WTC11 (cell line): ENCODE results near the gene POU2F1. TPM values are rescaled to one million over a fixed set of nuclear protein-coding genes. Genes with fewer than 3 reads are reported as not detected.

ENCODE experiments used
- ATAC-seq: fragments of 200-7000 bp; cut with Tn5 transposase; 2 replicates; pipeline ENCODE4 v1.10.0; 2021; ENCODE audit warnings: mild to moderate bottlenecking, moderate library complexity
- CTCF ChIA-PET: fragments of 300-600 bp; sonication (Branson Sonifier 250); formaldehyde crosslinking; loops from one replicate; lab custom pipeline; 2021; ENCODE audit warnings: antibody characterized with exemption; lab: Charles Lee
- POLR2A ChIA-PET: fragments of 350-600 bp; sonication (Branson Sonifier 250); formaldehyde crosslinking; loops from one replicate; lab custom pipeline; 2021; ENCODE audit warnings: antibody characterized with exemption; lab: Charles Lee
- DNase-seq: peaks from one replicate; pipeline ENCODE4 v3.0.0; 2021; ENCODE audit warnings: low spot score
- H3K27ac Mint-ChIP-seq: 2 replicates; pipeline ENCODE4 v1.8.0; 2021; ENCODE audit warnings: mixed read lengths
- H3K27me3 Mint-ChIP-seq: 2 replicates; pipeline ENCODE4 v1.8.0; 2021; ENCODE audit warnings: low read depth, mild to moderate bottlenecking, moderate library complexity, mixed read lengths
- H3K36me3 Mint-ChIP-seq: 2 replicates; pipeline ENCODE4 v1.8.0; 2021; ENCODE audit warnings: mixed read lengths
- H3K4me1 Mint-ChIP-seq: 2 replicates; pipeline ENCODE4 v1.8.0; 2022; ENCODE audit warnings: mixed read lengths
- H3K4me3 Mint-ChIP-seq: 2 replicates; pipeline ENCODE4 v1.8.0; 2021; ENCODE audit warnings: mild to moderate bottlenecking, moderate library complexity, mixed read lengths
- H3K9me3 Mint-ChIP-seq: 2 replicates; pipeline ENCODE4 v1.8.0; 2021; ENCODE audit warnings: mixed read lengths
- AR ChIP-seq: fragments of 250-450 bp; sonication (Bioruptor Pico); IDR thresholded peaks from 2 replicates; pipeline ENCODE4 v1.9.0; 2021; ENCODE audit warnings: mild to moderate bottlenecking
- ATF2 ChIP-seq: sonication (generic); formaldehyde crosslinking; IDR thresholded peaks from 2 replicates; pipeline ENCODE4 v1.8.1; 2022; ENCODE audit warnings: low read depth, missing genetic modification reagents, borderline replicate concordance
- ATF3 ChIP-seq: sonication (generic); formaldehyde crosslinking; conservative IDR thresholded peaks from 2 replicates; pipeline ENCODE4 v1.8.1; 2022; ENCODE audit warnings: mild to moderate bottlenecking, missing genetic modification reagents
- CDX4 ChIP-seq: fragments of 250-450 bp; sonication (Bioruptor Pico); IDR thresholded peaks from 2 replicates; pipeline ENCODE4 v1.9.0; 2021; ENCODE audit warnings: moderate library complexity, mild to moderate bottlenecking, inconsistent platforms, borderline replicate concordance
- CTCF ChIP-seq: fragments of 200-600 bp; IDR thresholded peaks from 2 replicates; pipeline ENCODE4 v1.8.0; 2022; ENCODE audit warnings: antibody characterized with exemption
- E2F4 ChIP-seq: sonication (generic); formaldehyde crosslinking; IDR thresholded peaks from 2 replicates; pipeline ENCODE4 v1.8.1; 2022; ENCODE audit warnings: low read depth, mild to moderate bottlenecking, moderate library complexity, missing genetic modification reagents, borderline replicate concordance
- E2F5 ChIP-seq: sonication (generic); formaldehyde crosslinking; IDR thresholded peaks from 2 replicates; pipeline ENCODE4 v1.8.1; 2022; ENCODE audit warnings: mild to moderate bottlenecking, moderate library complexity, missing genetic modification reagents
- ESRRA ChIP-seq: sonication (generic); formaldehyde crosslinking; IDR thresholded peaks from 2 replicates; pipeline ENCODE4 v1.8.1; 2022; ENCODE audit warnings: mild to moderate bottlenecking, missing genetic modification reagents, borderline replicate concordance
- IRF1 ChIP-seq: sonication (generic); formaldehyde crosslinking; IDR thresholded peaks from 2 replicates; pipeline ENCODE4 v1.8.0; 2023; ENCODE audit warnings: missing genetic modification reagents
- IRF2 ChIP-seq: sonication (generic); formaldehyde crosslinking; IDR thresholded peaks from 2 replicates; pipeline ENCODE4 v1.8.0; 2022; ENCODE audit warnings: low read depth, missing genetic modification reagents, borderline replicate concordance
- MXD4 ChIP-seq: fragments of 250-450 bp; sonication (Bioruptor Pico); IDR thresholded peaks from 2 replicates; pipeline ENCODE4 v1.8.0; 2021; ENCODE audit warnings: mild to moderate bottlenecking, moderate library complexity, borderline replicate concordance
- MYBL2 ChIP-seq: sonication (generic); formaldehyde crosslinking; IDR thresholded peaks from 2 replicates; pipeline ENCODE4 v1.8.1; 2023; ENCODE audit warnings: mild to moderate bottlenecking, moderate library complexity, missing genetic modification reagents
- ZBTB21 ChIP-seq: sonication (generic); formaldehyde crosslinking; IDR thresholded peaks from 2 replicates; pipeline ENCODE4 v1.8.1; 2023; ENCODE audit warnings: mild to moderate bottlenecking, missing genetic modification reagents, borderline replicate concordance
- ZNF263 ChIP-seq: sonication (generic); formaldehyde crosslinking; IDR thresholded peaks from 2 replicates; pipeline ENCODE4 v1.8.1; 2022; ENCODE audit warnings: low read depth, mild to moderate bottlenecking, moderate library complexity, missing genetic modification reagents
- ZNF317 ChIP-seq: sonication (generic); formaldehyde crosslinking; IDR thresholded peaks from 2 replicates; pipeline ENCODE4 v1.8.1; 2023; ENCODE audit warnings: low read depth, mild to moderate bottlenecking, moderate library complexity, missing genetic modification reagents, borderline replicate concordance
- total RNA-seq: library from RNA; stranded (reverse); gene quantifications from 3 replicates; pipeline ENCODE4 v1.2.3, GENCODE V29; 2021

POU2F1 gene
- total RNA-seq, 1 experiment from 2014 or later = 51.3 TPM

- no peak for TF ChIP-seq ATF2 (CRISPR knock-in tag)
- no peak for TF ChIP-seq E2F5
- no peak for TF ChIP-seq E2F4
Observed at GRCh38 chr1:167408355-167408754, 187.7 kb downstream of the POU2F1 start (continued).

- peaks cover 39% of the 10 kb centered on the region for H3K36me3 Mint-ChIP-seq
- no peak overlapping the region; the same call in 1 of the 2 replicates for H3K27ac Mint-ChIP-seq
- ATAC-seq (peak; percentile 94), DNase-seq (no peak)
- POLR2A ChIA-PET = no interaction called here
- TF ChIP-seq MXD4 (CRISPR knock-in tag) (no peak), ZNF317 (no peak), ATF3 (CRISPR knock-in tag) (no peak), E2F5 (no peak), ZNF263 (CRISPR knock-in tag) (no peak), MYBL2 (CRISPR knock-in tag) (no peak), CTCF (no peak), ESRRA (no peak)
- no peaks in the 10 kb centered on the region for H3K9me3 Mint-ChIP-seq
- no peaks in the 10 kb centered on the region for H3K27me3 Mint-ChIP-seq
- 0 out of 2 replicates have a peak, but pooled peaks cover under 1% of the 10 kb centered on the region for H3K4me1 Mint-ChIP-seq
- no peak overlapping the region for H3K4me3 Mint-ChIP-seq
- CTCF ChIA-PET = interaction anchor here (0.8 to 1.7 kb wide), 12 partner anchors 8 to 342 kb away, joined by 3 to 16 read pairs (median 4); partner anchors contain the start of gene POU2F1
Observed at GRCh38 chr1:167409183-167409582, 188.5 kb downstream of the POU2F1 start.

- H3K27ac Mint-ChIP-seq = peak overlapping the region; percentile 76
- no peaks in the 10 kb centered on the region for H3K27me3 Mint-ChIP-seq
- TF ChIP-seq IRF1 (CRISPR knock-in tag) = no peak
- TF ChIP-seq AR (CRISPR knock-in tag) = no peak
- no peak for TF ChIP-seq MXD4 (CRISPR knock-in tag)
- no peak for TF ChIP-seq ZBTB21 (CRISPR knock-in tag)
- no peak for TF ChIP-seq IRF2 (CRISPR knock-in tag)
- no peak for TF ChIP-seq CDX4
- H3K4me1 Mint-ChIP-seq = peaks cover 12% of the 10 kb centered on the region
- H3K9me3 Mint-ChIP-seq = no peaks in the 10 kb centered on the region
- POLR2A ChIA-PET = no interaction called here
- ATAC-seq (no peak), DNase-seq (no peak)
- CTCF ChIA-PET = no interaction called here
- no peak overlapping the region for H3K4me3 Mint-ChIP-seq
- H3K36me3 Mint-ChIP-seq = peaks cover 46% of the 10 kb centered on the region
Observed at GRCh38 chr1:167412072-167412471, 191.4 kb downstream of the POU2F1 start.
